ENCODE results near the gene COPS2.

COPS2 gene

DNA sequence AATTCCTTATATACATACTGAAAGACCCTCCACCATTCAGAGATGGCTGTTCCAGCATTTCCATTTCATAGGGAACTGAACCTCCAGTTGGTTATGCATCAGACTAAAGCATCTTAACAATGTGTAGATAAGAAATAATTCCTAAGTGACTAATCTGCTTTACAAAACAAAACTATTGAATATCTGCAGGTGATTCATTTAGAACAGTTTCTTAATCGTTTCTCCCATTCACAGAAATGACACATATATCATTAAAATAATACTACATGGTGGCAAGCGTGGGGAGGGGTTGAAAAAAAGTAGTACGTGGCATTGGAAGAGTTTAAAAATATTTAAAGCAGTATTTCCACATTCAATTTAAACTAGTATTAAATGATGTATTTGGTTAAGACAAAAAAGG, 19.5 kb downstream of the COPS2 start:
- Mint-ChIP-seq H3K27ac (peak overlapping the region; percentile 77 to 80), H3K27me3 (no peaks in the 10 kb centered on the region), H3K4me3 (no peak overlapping the region), H3K4me1 (peaks cover 8% of the 10 kb centered on the region), H3K9me3 (no peaks in the 10 kb centered on the region)
- DNase-seq (no peak), ATAC-seq (no peak)

DNA sequence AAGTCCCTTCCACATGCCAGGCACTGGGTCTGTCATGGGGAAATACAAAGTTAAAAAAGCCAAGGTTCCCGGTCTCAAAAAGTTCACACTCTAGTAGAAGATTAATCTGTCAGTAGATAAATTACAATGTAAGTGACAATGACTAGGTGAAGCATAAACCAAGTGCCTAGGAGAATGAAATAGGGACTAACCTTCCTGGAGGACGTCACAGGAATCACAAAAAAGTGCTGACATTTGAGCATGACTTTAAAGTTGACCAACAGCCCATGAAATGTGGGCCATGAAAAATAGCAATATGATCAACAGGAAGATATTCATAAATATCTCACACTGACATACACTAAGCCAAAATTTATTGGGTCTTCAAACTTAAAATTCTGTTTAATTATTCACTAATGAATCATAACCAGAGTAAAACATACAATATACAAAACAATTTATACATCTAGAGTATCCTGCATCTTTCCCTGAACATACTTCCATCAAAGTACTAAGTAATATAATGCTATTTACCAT, 20.0 kb downstream of the COPS2 start:
- no peak for DNase-seq
- Mint-ChIP-seq H3K9me3 (no peaks in the 10 kb centered on the region), H3K4me3 (no peak overlapping the region), H3K4me1 (peaks cover 8% of the 10 kb centered on the region), H3K27me3 (no peaks in the 10 kb centered on the region), H3K27ac (peak overlapping the region; percentile 77 to 80)
- ATAC-seq = no peak

DNA sequence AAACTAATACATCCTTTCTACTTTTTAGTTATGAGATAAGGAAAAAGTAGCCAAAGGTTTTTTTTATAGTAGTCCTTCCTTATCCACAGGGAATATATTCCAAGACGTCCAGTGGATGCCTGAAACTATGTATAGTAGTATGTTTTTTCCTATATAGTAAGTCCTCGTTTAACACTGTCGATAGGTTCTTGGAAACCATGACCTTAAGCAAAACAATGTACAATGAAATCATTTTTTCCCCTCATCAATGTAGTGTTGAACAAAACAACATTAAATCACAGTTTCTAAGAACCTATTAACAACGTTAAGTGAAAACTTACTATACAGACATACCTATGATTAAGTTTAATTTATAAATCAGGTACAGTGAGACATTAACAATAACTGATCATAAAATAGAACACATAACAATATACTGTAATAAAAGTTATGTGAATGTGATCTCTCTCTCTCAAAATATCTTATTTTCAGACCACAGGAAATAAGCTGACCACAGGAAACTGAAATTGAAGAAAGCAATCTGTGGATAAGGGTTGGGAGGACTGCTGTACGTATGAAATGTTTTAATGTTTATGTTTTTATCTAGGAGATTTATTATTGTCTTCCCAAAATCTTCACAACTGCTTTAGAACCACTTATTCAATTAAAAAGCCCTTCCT, 20.6 kb downstream of the COPS2 start:
- ATAC-seq = no peak
- no peak for DNase-seq
- H3K9me3 Mint-ChIP-seq = no peaks in the 10 kb centered on the region
- H3K4me3 Mint-ChIP-seq = no peak overlapping the region
- H3K27ac Mint-ChIP-seq = peak overlapping the region; percentile 77 to 80
- H3K27me3 Mint-ChIP-seq = no peaks in the 10 kb centered on the region
- H3K4me1 Mint-ChIP-seq = peaks cover 8% of the 10 kb centered on the region

DNA sequence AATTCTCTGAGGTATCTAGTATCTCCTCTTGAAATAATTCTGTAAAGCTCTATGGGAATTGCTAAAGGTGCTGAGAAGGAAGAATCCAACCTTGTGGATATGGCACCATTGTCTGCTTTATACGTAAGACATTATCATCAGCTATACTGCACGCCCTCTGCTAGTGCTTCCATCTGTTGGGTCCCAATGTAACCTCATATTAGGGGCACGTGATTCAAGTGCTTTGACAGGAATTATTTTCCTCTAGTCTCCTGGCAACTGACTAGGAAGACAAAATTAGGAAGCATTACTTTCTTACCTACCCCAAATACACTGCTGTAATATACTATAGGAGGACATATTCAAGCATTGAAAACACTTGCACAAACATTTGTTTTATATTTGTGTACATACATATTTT, 24.0 kb downstream of the COPS2 start:
- Mint-ChIP-seq H3K27ac (no peak overlapping the region), H3K27me3 (no peaks in the 10 kb centered on the region), H3K4me3 (no peak overlapping the region), H3K4me1 (peaks cover 8% of the 10 kb centered on the region), H3K9me3 (no peaks in the 10 kb centered on the region)
- DNase-seq (no peak), ATAC-seq (no peak)

DNA sequence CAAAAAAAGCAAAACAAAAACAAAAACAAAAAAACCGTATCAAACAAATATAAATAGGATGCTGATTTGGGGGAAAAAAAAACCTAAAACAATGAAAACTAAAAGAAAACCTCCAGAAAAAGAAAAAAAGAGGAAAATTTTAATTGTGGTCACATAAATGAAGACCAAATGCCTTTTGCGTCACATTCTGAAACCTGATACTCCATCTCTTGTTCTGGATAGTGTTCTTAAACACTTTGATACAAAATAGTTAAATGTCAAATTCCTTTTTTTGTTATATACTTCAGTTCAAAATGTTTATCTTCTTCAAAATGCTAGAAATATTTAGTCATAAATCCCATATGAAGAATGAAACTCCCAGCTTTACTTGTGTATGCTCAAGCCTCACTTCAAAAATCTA, 31.0 kb downstream of the COPS2 start:
- no peak overlapping the region for H3K27ac Mint-ChIP-seq
- no peaks in the 10 kb centered on the region for H3K27me3 Mint-ChIP-seq
- no peak for ATAC-seq
- no peak for DNase-seq
- no peaks in the 10 kb centered on the region for H3K9me3 Mint-ChIP-seq
- H3K4me3 Mint-ChIP-seq = no peak overlapping the region
- no peaks in the 10 kb centered on the region for H3K4me1 Mint-ChIP-seq

DNA sequence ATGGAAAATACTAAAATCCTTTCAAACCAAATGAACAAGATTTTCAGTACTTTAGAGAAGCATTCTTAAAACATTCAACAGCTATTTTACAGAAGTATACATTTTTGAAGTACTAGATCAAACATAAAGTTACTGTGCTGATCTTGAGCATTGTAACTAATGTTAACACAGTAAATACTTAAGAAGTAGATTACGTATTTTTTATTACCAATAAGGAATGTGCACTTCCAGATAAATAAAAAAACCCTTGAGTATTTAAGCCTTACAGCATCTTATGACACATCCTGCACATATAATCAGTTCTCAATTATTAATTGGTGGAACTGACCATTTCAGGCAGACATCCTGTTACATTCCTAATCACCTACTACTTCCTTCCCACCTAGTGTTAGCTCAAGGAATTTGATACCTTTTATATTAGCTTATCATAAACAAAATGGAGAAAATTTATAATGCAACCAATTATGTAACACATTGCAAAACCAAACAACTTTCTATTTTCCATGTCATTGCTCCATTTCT, 32.8 kb downstream of the COPS2 start:
- Mint-ChIP-seq H3K4me1 (no peaks in the 10 kb centered on the region), H3K9me3 (no peaks in the 10 kb centered on the region), H3K4me3 (no peak overlapping the region), H3K27me3 (no peaks in the 10 kb centered on the region), H3K27ac (no peak overlapping the region)
- ATAC-seq (no peak), DNase-seq (no peak)

DNA sequence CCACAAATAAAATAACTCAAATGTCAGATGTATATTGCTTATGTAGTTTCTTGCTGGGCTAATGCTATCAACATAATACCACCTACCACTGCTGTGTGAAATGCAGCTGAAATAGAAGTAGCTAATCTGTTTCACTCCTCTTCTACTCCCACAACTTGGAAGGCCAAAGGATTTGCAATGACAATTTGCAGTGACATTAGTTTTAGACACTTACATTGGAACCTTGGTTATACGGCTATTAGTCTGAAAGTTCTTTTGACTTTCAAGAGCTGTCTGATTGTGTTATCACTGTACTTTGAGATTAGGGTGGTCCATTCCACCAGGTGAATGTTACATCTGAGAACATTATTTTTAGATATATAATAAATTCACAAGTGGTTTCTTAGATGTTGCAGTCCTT, 33.5 kb downstream of the COPS2 start:
- Mint-ChIP-seq H3K9me3 (no peaks in the 10 kb centered on the region), H3K4me3 (no peak overlapping the region), H3K27ac (no peak overlapping the region), H3K27me3 (no peaks in the 10 kb centered on the region), H3K4me1 (no peaks in the 10 kb centered on the region)
- DNase-seq (no peak), ATAC-seq (no peak)

DNA sequence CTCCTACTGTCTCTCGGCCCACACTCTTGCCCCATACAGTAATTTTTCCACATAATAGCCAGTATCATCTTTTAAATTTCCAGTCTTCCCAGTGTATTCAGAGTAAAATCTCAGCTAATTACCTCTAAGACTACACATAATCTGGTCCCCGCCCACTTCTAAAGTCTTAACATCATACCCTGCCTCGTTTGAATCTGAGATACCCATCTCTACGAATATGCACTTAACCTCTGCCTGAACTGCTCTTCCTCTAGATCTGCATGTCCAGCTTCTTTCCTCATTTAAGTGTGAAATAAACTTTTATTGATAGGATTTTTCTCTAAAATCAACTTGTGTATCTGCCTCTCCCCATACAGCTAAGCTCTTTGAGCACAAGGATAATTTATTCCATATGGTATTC, 34.6 kb downstream of the COPS2 start:
- ATAC-seq (no peak), DNase-seq (no peak)
- Mint-ChIP-seq H3K4me3 (no peak overlapping the region), H3K9me3 (no peaks in the 10 kb centered on the region), H3K4me1 (no peaks in the 10 kb centered on the region), H3K27ac (peak overlapping the region in 1 of 2 donors; percentile 1), H3K27me3 (no peaks in the 10 kb centered on the region)

DNA sequence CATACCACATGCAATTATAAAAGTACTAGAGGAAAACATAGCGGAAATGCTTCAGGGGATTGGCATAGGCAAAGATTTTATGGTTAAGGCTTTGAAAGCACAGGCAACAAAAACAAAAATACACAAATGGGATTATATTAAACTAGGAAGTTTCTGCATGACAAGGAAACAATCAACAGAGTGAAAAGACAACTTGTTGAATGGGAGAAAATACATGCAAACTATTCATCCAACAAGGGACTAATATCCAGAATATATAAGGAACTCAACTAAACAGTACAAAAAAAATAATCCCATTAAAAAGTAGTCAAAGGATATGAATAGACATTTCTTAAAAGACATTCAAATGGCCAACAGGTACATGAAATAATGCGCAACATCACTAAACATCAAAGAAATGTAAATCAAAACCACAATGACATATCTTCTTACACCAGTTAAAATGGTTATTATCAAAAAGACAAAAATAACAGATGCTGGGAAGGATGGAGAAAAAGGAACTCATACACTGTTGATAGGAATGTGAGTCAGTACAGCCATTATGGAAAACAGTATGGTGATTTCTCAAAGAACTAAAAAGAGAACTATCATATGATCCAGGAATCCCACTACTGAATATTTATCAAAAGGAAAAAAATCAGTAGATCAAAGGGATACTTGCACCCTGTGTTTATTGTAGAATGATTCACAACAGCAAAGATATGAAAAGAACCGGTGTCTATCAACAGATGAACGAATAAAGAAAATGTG, 39.1 kb downstream of the COPS2 start:
- ATAC-seq = no peak
- H3K4me1 Mint-ChIP-seq = no peaks in the 10 kb centered on the region
- DNase-seq = no peak
- H3K27me3 Mint-ChIP-seq = no peaks in the 10 kb centered on the region
- H3K9me3 Mint-ChIP-seq = peaks cover 13 to 22% of the 10 kb centered on the region in 2 donors
- H3K27ac Mint-ChIP-seq = no peak overlapping the region
- H3K4me3 Mint-ChIP-seq = no peak overlapping the region

DNA sequence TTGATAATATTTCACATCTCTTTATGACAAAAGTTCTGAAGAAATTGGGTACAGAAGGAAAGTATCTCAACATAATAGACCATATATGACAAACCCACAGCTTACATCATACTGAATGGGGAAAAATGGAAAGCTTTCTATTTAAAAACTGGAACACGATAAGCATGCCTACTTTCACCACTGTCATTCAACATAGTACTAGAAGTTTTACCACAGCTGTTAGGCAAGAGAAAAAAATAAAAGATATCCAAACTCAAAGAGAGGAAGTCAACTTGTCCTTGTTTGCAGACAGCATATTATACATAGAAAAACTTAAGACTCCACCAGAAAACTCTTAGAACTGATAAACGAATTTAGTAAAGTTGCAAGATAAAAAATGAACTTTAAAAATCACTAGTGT, 40.3 kb downstream of the COPS2 start:
- no peak for ATAC-seq
- H3K9me3 Mint-ChIP-seq = peaks cover 13 to 28% of the 10 kb centered on the region in 2 donors
- no peaks in the 10 kb centered on the region for H3K27me3 Mint-ChIP-seq
- H3K4me3 Mint-ChIP-seq = no peak overlapping the region
- DNase-seq = no peak
- H3K4me1 Mint-ChIP-seq = no peaks in the 10 kb centered on the region
- no peak overlapping the region for H3K27ac Mint-ChIP-seq

DNA sequence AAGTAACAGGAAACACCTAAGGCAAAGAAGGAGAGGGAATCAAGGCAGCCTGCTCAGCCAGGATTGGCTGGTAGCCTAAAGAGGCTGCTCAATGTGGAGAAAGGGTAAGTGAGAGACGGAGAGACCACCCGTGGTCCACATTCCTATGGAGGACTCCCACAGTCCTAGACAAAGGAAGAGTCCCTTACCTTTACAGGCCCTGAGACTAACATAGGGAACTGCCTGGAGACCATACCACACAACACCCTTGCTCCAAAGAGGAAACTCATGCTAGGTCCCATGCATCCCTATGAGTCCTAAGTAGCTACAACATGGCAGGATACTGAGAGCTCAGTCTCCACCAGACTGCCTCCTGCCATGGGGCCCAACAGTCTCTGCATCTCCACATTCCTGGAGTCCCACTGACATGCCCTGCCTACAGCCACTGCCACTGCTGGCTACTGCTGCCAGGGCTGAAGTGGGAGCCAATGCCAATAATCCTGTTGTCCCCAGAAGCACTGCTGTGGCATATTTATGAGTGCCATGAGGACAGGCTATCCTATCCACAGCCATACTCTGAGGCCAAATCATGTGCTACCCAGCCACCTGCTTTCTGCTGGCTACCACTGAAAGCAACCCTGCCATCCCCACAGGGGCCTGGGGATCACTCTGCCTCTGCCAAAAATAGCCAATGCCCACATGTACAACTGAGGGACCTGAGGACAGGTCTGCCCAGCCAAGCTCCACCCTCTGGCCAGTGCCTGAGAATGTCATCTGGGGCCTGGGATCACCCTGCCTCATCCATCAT, 45.0 kb downstream of the COPS2 start:
- H3K27ac Mint-ChIP-seq = no peak overlapping the region
- no peak overlapping the region for H3K4me3 Mint-ChIP-seq
- H3K27me3 Mint-ChIP-seq = no peaks in the 10 kb centered on the region
- ATAC-seq (no peak), DNase-seq (no peak)
- peaks cover 13 to 28% of the 10 kb centered on the region in 2 donors for H3K9me3 Mint-ChIP-seq
- no peaks in the 10 kb centered on the region for H3K4me1 Mint-ChIP-seq

DNA sequence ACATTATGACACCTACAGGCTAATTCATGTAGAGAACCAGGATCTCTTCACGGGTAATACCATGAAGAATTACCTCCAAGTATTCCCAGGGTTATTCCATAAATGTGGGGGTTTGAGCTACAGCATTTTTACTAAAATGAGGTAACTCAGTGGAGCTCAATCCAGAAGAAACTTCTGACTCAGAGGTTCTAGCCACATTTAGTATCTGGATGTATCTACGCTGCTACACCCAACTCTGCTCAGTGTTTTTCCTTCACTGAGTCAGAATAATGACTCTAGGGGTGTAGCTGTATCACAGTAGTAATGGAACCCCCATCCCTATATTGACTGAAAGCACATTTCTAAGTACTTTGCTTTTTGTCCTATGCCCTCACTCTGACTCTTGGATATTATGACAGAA, 52.4 kb downstream of the COPS2 start:
- H3K27me3 Mint-ChIP-seq = no peaks in the 10 kb centered on the region
- no peak for DNase-seq
- no peaks in the 10 kb centered on the region for H3K9me3 Mint-ChIP-seq
- no peak overlapping the region for H3K27ac Mint-ChIP-seq
- H3K4me1 Mint-ChIP-seq = no peaks in the 10 kb centered on the region
- ATAC-seq = no peak
- H3K4me3 Mint-ChIP-seq = no peak overlapping the region

DNA sequence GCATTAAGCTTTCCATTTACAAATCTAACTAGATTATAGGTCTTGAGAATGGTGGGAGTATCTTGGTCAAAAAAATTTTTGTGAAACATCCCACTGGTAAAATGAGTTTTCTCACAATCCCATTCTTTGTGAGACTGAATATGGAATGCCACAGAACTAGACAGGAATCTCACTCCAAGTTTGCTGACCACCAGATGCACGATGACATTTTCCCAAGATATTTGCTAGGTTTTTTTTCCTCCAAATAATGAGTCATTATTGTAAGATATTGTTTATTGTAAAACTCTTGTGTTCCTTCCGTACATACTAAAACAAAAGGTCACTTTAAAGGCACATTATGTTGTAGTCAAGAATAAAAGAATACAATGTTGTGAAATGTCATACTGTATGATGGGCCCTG, 53.9 kb downstream of the COPS2 start:
- Mint-ChIP-seq H3K9me3 (no peaks in the 10 kb centered on the region), H3K4me3 (no peak overlapping the region), H3K27me3 (no peaks in the 10 kb centered on the region), H3K4me1 (no peaks in the 10 kb centered on the region), H3K27ac (no peak overlapping the region)
- DNase-seq = no peak
- no peak for ATAC-seq

DNA sequence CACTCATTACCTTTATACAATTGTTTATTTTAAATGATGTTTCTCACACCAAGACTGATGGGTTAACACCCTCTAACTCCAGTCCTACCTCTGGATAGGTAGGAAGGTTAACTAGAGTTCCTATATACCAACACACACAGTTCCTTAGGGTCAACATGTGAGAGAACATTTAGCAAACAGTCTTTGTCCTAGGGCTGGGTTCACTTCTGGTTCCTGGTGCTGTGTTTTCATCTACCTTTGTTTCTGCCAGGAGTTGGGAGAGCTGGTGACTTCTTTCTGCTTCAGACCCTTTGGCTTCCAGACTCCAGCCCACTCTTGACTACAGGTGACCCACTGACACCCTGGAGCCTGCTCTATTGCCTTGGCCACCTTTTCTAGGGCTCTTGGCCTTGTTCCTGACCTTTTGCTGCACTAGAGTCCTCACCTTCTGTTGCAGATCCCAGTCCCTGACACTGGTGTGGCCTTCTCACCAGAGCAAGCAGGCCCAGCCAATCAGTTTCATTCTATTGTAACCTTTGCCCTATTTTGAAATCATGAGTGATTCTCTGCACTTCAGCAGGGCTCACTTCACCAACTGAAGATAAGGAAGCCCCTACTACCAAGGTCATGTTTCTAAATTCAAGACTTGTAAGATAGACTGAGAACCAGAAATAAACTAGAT, 59.2 kb downstream of the COPS2 start:
- ATAC-seq (no peak), DNase-seq (no peak)
- Mint-ChIP-seq H3K27me3 (no peaks in the 10 kb centered on the region), H3K27ac (peak overlapping the region in 1 of 2 donors; percentile 29), H3K4me1 (no peaks in the 10 kb centered on the region), H3K9me3 (no peaks in the 10 kb centered on the region), H3K4me3 (no peak overlapping the region)

DNA sequence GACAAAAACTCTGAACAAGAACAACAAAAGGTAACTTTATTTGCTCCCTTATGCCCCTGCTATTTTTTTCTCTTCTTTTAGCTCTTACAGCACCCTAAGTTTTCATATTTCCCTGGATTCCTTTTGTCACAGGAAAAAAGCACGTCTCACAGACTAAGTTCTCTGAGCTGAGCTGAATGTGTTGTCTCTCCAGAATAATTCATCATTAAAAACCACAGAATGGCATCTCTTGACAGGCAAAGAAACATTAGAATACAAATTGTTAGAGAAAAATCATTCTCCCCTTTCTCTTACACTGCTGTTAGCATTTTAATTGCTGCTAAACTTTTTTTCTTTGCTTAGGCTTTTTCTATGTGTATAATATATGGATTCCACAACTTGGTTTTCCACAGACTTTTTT, 60.5 kb downstream of the COPS2 start:
- Mint-ChIP-seq H3K27me3 (no peaks in the 10 kb centered on the region), H3K4me1 (no peaks in the 10 kb centered on the region), H3K9me3 (no peaks in the 10 kb centered on the region), H3K4me3 (no peak overlapping the region), H3K27ac (no peak overlapping the region)
- ATAC-seq = no peak
- no peak for DNase-seq
